Measurements from ENCODE around the gene NPIPA7.
"Not testable (repeated sequence)": the region's sequence is repeated elsewhere in the genome, so short reads cannot be mapped to it uniquely, and the experiment has no call there.

The NPIPA7 gene

DNA sequence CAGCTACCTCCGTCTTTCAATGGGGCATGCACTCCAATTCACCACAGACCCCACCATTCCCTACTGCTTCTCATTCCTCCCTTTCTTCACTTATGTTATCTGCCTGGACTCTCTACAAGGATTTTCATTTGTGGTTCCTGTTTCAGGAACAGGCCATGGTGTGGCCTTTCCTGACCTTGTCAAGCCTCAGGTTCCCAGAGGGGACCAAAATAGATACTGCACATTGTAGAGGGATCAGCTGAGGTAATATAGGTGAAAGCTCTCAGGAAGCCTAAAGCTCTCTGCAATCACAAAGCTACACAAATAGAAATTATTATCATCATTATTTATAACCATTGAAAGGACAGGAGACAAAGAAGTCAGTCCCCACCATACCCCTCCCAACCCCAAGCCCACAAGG is 41.6 kb downstream of the NPIPA7 start:
- not testable (repeated sequence) for H3K27ac ChIP-seq (ENCODE audit: low read depth, low read length); H3K27me3 ChIP-seq (ENCODE audit: control insufficient read depth, insufficient read depth, low read length); H3K36me3 ChIP-seq (ENCODE audit: control insufficient read depth, insufficient read depth, low read length); H3K9me3 ChIP-seq (ENCODE audit: control insufficient read depth, insufficient read depth, low read length); H3K4me3 ChIP-seq (ENCODE audit: low read depth, low read length); H3K4me1 ChIP-seq (ENCODE audit: control insufficient read depth, insufficient read depth, low read length); H3K9ac ChIP-seq (ENCODE audit: low read depth, low read length)

GRCh38 chr16:16425146-16425545 is 46.2 kb downstream of the NPIPA7 start:
- not testable (repeated sequence) for H3K27ac ChIP-seq (ENCODE audit: low read depth, low read length); H3K4me1 ChIP-seq (ENCODE audit: control insufficient read depth, insufficient read depth, low read length); H3K4me3 ChIP-seq (ENCODE audit: low read depth, low read length); H3K36me3 ChIP-seq (ENCODE audit: control insufficient read depth, insufficient read depth, low read length); H3K9ac ChIP-seq (ENCODE audit: low read depth, low read length); H3K27me3 ChIP-seq (ENCODE audit: control insufficient read depth, insufficient read depth, low read length); H3K9me3 ChIP-seq (ENCODE audit: control insufficient read depth, insufficient read depth, low read length)

DNA sequence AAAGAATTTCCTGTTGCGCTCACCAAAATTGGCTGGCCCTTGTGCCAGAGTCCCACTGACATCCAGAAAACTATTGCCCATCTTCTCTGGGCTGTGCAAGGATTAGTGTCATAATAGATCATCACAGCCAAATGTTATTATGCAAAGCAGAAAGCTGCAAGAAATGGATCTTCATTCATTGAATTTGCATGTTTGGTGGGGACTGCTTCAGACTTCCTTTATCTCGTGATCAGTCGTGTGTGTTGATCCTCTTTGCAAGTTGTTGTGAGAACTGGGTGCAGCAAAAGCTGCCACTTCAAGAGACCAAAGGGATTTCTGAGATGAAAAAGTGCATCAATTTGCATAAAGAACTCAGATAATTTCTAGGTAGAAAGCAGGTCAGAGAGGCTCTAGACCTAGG is 52.2 kb downstream of the NPIPA7 start:
- H3K4me1 ChIP-seq (ENCODE audit: control insufficient read depth, insufficient read depth, low read length); H3K9me3 ChIP-seq (ENCODE audit: control insufficient read depth, insufficient read depth, low read length); H3K36me3 ChIP-seq (ENCODE audit: control insufficient read depth, insufficient read depth, low read length); H3K9ac ChIP-seq (ENCODE audit: low read depth, low read length); H3K4me3 ChIP-seq (ENCODE audit: low read depth, low read length); H3K27me3 ChIP-seq (ENCODE audit: control insufficient read depth, insufficient read depth, low read length); H3K27ac ChIP-seq (ENCODE audit: low read depth, low read length): not testable (repeated sequence)

DNA sequence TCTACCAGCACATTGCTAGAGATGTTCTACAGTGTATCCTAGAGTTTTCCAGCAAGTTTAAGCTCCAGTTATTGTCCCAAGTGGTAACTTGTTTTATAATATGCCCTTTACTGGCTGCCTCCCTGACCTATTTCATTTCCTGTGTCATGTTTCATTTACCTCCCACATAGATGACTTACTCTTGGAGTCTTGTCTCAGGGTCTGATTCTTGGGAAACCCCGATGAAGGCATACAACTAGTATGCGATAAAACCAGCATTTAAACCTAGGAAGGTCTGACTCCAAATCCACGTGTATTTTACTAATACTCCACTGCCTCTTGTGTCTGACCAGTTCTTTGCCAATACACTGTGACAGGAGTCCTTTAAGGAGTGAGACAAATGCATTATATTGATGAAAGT is 55.8 kb downstream of the NPIPA7 start:
- H3K27ac ChIP-seq (ENCODE audit: low read depth, low read length); H3K36me3 ChIP-seq (ENCODE audit: control insufficient read depth, insufficient read depth, low read length); H3K4me3 ChIP-seq (ENCODE audit: low read depth, low read length); H3K4me1 ChIP-seq (ENCODE audit: control insufficient read depth, insufficient read depth, low read length); H3K9ac ChIP-seq (ENCODE audit: low read depth, low read length); H3K27me3 ChIP-seq (ENCODE audit: control insufficient read depth, insufficient read depth, low read length); H3K9me3 ChIP-seq (ENCODE audit: control insufficient read depth, insufficient read depth, low read length): not testable (repeated sequence)

DNA sequence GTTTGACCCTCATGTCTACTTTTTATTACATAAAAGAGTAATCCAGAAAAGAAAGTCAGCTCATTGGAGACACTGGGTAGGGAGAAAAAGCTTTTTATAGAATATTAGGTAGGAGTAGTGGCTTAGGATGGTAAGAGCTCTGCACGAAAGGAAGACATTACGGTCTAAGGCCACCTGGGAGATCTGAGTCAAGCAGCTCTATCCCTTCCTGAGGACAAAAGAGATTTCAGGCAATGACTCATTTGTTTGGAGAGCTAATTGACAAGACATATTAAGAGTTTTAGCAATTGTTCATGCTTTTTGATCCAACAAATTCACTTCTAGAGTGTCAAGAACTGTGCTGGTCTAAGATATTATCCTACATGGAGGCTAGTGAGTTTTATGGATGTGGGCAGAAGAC is 62.5 kb downstream of the NPIPA7 start:
- not testable (repeated sequence) for H3K27me3 ChIP-seq (ENCODE audit: control insufficient read depth, insufficient read depth, low read length); H3K4me1 ChIP-seq (ENCODE audit: control insufficient read depth, insufficient read depth, low read length); H3K9me3 ChIP-seq (ENCODE audit: control insufficient read depth, insufficient read depth, low read length); H3K4me3 ChIP-seq (ENCODE audit: low read depth, low read length); H3K36me3 ChIP-seq (ENCODE audit: control insufficient read depth, insufficient read depth, low read length); H3K9ac ChIP-seq (ENCODE audit: low read depth, low read length); H3K27ac ChIP-seq (ENCODE audit: low read depth, low read length)

All from HUES48 (cell line).